GM19455 (cell line): ENCODE results near the gene AATF.
"Not testable (repeated sequence)": the region's sequence is repeated elsewhere in the genome, so short reads cannot be mapped to it uniquely, and the experiment has no call there.

Experiments used
- ATAC-seq: cut with Tn5 transposase; IDR thresholded peaks from one replicate; pipeline ENCODE4 v1.9.1; 2021; ENCODE audit not compliant: unreplicated experiment

The AATF gene

GRCh38 chr17:37073464-37073863 is 124.7 kb downstream of the AATF start:
- not testable (repeated sequence) for ATAC-seq

- ATAC-seq, result no peak
Observed at GRCh38 chr17:37079065-37079708, 130.4 kb downstream of the AATF start.

DNA sequence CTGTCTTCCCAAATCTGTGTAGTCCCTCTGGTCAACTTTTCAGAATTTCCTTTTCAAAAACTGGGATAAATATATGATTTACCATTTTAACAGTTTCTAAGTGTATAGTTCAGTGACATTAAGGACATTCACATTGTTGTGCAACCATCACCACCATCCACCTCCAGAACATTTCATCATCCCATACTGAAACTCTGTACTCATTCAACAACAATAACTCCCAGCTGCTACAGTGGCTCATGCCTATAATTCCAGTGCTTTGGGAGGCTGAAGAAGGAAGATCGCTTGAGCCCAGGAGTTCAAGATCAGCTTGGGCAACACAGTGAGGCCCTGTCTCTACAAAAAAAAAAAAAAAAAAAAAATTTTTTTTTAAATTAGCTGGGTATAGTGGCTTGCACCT is 131.0 kb downstream of the AATF start:
- ATAC-seq, result no peak

DNA sequence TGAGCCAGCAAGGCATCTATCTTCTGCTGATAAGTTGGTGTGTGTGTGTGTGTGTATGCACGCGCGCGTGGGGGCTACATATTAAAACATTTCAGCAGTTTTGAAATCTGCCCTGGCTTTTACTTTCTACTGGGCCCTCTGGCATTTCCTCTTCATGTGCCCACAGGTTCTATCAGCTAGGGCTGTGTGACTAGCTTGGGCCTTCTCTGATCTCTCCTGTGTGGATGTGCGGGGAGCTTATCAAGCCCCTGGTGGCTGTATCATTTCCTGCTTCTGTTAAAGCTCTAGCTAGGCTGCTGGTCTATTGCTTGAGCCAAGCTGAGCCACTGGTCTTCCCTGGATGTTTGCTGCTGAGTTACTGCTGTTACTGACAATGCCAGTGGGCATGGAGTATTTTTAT is 132.5 kb downstream of the AATF start:
- ATAC-seq, result no peak

GRCh38 chr17:37082311-37082860 is 133.6 kb downstream of the AATF start:
- no peak for ATAC-seq

GRCh38 chr17:37082985-37083384 is 134.2 kb downstream of the AATF start:
- no peak for ATAC-seq

DNA sequence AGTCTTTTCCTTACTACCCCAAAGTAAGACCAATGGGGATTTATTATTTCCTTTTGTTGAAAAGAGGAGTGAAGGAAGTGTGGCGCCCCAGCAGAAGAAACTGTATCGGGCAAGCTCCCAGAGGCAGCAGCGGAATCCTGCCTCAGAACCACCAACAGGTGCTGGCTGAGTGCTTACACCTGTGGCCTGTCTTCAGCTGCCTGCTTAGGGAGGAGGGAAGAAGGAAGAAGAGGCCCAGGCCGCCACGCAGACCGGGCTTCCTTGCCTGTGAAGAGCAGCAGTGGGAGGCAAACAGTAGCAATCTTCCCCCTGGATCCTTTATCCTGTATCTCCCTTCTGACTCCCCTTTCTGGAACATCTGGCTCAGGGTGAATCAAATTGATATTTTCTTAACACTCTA is 134.7 kb downstream of the AATF start:
- no peak for ATAC-seq

DNA sequence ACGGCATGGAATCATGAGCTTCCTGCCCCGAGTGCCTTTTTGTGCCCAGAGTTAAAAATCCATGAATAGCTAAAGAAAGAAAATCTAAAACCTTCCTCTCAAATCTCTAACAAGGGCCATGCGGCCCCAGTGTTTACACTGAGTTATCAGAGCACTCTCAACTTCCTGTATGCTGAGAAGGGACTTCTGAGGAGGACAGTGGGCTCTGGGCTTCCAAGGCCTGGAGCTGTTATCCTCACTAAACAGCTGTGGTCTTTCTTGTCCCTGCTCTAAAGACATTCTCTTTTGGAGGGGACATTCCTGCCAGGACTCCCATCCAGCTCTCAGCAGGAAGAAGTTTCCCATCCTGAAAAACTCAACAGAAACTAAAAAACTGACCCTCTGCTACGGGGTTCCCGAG is 135.6 kb downstream of the AATF start:
- ATAC-seq, result no peak

GRCh38 chr17:37086334-37086733 is 137.6 kb downstream of the AATF start:
- no peak for ATAC-seq

- ATAC-seq, result no peak
Observed at GRCh38 chr17:37086948-37087347, 138.2 kb downstream of the AATF start.

GRCh38 chr17:37087683-37088082 is 138.9 kb downstream of the AATF start:
- no peak for ATAC-seq

DNA sequence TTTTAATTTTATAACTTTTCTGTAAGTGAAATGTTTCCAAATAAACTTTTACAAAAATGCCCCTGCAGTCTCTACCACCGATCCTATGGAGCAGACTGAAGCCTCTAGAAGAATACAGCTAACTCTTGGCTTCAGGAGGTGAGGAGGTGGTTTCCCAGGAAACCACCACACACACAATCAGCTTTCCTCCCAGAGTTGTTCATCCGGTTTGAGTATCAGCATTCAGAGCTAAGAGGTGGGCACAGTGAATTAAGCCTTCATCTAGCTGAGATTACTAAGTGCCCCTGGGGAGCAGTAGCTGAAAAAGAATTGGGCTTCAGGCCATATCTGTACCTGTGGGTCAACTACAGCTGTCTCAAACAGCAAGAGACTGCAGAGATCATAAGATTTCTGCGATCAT is 139.7 kb downstream of the AATF start:
- ATAC-seq, result no peak

- no peak for ATAC-seq
Observed at GRCh38 chr17:37088913-37089312, 140.2 kb downstream of the AATF start.

GRCh38 chr17:37089956-37090355 is 141.2 kb downstream of the AATF start:
- ATAC-seq, result no peak

GRCh38 chr17:37090941-37091340 is 142.2 kb downstream of the AATF start:
- ATAC-seq, result no peak

DNA sequence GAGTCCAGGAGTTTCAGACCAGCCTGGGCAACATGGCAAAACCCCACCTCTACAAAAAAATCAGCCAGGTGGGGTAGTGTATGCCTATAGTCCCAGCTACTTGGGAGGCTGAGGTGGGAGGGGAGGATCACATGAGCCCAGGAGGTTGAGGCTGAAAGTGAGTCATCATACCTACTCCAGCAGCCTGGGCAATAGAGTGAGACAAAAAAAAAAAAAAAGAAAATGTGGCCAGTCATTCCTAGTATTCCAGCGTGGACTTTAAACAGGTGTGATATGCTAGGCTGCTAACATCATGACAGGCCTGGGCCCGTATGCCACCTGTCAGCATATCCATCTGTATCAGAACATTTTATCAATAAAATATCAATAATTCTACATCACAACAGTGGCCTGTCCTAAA is 143.3 kb downstream of the AATF start:
- no peak for ATAC-seq

GRCh38 chr17:37092701-37093100 is 143.9 kb downstream of the AATF start:
- ATAC-seq, result no peak

DNA sequence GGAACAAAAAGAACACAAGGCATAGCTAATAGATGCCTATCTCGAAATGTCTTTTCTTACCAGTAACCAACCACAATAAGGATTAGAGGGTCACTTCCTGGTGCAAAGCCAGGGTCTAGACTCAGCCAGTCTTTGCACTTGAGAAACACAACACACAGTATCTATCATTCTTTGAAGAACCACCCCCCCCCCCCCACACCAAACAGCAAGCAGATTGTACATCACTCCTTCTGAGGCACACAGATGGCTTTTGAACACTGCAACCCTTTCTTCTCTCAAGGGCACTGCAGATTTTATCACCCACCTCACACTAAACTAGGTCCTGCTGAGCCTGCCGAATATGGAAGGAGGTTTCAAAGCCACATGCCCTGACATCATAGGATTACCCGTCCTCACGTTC is 145.6 kb downstream of the AATF start:
- no peak for ATAC-seq

GRCh38 chr17:37096071-37096470 is 147.3 kb downstream of the AATF start:
- ATAC-seq, result no peak

DNA sequence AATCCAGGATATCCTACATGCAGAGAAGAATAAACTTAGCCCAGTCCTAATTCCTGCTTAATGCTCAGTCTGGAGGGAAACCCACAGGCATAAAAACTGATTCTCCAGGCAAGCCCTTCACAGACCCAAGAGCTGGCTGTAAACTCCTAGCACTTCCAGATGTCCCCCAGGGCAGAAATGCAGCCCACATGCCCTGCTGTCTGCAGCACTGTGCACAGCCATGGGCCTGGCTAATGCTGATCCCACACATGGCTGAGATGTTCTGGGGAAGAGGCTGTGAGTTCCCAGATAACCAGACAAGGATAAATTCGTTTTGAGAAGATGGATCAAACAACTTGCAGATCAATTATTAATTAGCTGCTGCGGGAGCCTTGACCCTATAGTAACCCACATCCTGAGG is 148.4 kb downstream of the AATF start:
- no peak for ATAC-seq

DNA sequence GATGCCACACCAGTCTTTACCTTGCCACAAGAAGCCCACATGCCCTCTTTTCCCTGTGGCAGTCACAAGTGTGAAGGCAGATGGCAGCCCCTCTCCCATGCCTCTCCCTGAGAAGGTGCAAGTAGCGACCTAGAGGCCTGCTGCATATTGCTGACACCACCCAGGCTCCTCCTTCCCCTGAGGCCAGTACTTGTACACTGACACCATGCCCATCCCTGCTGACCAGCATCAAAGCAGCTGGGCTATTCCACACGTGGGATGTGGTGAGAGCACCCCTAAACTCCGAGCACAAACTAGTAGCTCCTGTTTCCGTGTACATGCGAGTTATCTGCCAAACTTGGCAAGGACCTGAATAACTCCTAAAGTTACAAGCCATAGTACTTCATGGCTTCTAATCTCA is 149.4 kb downstream of the AATF start:
- ATAC-seq, result no peak

GRCh38 chr17:37098910-37099664 is 150.3 kb downstream of the AATF start:
- no peak for ATAC-seq
